GM12874 (cell line): ENCODE measurements around the gene PARD6G.

ENCODE experiments used
- CTCF ChIP-seq: IDR thresholded peaks from 2 replicates; pipeline ENCODE4 v1.5.1; 2011; ENCODE audit warnings: low read depth, mild to moderate bottlenecking, control low read depth, low read length, moderate library complexity; ENCODE audit not compliant: insufficient read depth

PARD6G gene

DNA sequence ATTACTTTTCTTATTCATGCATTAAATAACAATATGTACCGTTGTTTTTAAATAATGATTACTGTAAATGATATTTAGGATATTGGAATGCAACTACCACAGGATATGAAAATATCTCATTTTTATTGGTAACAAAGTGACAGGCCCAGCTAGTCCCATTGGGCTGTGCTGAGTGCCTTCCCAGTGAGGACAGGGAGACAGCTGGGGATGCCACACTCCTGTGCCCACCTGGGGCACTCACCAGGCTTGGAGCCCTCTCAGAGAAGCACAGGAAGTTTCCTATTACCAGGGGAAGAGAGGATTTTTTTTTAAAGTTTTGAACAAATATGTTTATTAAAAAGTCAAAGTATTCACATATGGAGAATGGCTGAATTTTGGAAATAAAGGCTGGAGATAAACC is 48.9 kb downstream of the PARD6G start:
- no peak for TF ChIP-seq CTCF

DNA sequence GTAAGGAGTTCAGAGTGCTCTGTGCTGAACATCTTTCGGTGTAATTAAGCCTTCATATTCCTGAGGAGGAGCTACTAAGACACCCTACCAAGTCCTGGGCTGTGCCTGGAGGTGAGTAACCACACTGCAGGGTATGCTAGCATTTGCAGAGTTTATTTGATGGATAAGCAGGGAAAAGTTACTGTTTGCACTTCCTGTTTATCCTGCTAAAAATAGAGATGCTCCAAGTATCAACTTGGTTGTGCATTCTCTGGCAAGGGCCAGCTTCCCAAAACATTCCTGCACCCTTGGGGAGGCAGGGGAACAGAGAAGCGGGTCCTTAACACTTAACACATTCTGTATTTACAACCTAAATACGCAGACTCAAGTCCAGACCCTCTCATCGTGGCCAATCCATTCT is 49.8 kb downstream of the PARD6G start:
- no peak for TF ChIP-seq CTCF

DNA sequence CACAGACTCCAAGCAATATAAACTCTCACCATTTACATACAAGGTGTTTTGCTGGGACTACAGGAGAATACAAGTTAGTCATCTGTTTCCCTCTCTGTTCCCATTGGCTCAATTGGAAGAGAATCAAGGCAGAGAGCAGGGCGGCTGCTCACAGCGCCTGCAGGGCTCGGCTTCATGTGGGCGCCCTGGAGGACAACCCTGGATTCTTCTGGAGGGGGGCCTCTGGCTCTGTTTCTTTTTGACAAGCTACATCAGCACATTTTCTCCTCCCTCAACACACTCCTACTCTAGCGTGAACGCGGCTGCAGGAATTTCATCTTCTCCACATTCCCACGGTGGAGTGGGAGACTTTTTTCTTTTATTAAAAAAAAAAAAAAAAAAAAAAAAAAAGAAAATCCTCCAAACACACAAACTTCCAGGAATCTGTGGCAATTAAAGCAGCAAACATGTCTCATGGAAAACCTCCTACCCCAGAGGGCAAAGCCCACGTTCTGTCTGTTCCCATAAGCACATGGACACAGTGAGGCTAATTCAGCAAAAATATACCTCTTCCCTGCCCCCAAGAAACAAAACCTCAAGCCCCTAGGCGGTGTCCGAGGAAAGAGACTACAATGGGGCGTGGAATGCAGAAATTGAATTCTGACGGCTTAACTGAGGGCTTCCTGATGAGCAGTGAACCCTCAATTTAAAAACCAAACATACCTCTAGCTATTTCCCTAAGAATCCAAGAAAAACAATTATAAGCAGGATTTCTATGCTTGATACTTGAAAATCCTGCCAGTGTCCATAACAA is 50.6 kb downstream of the PARD6G start:
- TF ChIP-seq CTCF: no peak

- TF ChIP-seq CTCF: no peak
Measured at GRCh38 chr18:80194874-80195570, 52.3 kb downstream of the PARD6G start.

DNA sequence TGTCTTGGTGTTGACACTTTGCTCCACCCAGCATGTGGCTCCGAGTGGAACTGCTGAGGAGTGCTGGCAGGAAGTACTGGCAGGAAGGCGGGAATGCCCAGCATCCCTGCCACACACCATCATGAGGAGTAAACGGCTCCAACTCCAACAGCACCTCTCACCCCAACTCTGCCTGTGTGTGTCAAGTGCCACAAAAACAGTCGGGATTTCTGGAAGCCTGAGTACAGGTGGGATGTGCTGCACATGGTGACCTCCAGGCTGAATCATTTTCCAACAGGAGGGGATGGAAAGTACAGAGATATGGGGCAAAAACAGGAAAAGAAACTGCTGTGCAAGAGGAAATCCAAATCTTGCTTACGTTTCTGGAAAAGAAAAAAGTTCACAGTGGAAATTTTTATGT is 53.6 kb downstream of the PARD6G start:
- no peak for TF ChIP-seq CTCF

GRCh38 chr18:80192653-80193385 is 54.5 kb downstream of the PARD6G start:
- TF ChIP-seq CTCF: no peak
